ENCODE data around the gene F2RL1. TPM values are rescaled to one million over a fixed set of nuclear protein-coding genes. Genes with fewer than 3 reads are reported as not detected.

Gene F2RL1
- total RNA-seq, 1 experiment from 2014 or later, result 23.0 TPM

DNA sequence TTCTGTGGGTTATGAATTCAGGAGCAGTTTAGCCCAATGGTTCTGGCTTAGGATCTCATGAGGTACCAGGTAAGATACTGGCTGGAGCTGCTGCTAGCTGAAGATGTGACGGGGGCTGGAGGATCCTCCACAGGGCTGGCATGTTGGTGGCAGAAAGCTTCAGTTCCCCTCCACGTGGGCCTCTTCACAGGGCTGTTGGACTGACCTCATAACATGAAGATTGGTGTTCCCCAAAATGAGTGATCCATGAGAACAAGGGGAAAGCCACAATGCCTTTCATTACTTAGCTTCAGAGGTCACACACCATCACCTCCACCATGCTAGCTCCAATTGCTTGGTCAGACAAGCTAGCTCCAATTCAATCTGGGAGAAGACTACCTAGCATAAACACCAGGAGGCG, 22.5 kb downstream of the F2RL1 start:
- H3K4me1 Mint-ChIP-seq, result peaks cover 14 to 18% of the 10 kb centered on the region in 2 experiments

More for the DNA sequence above, 22.5 kb downstream of the F2RL1 start:
- Histone ChIP-seq H3K79me1 (ENCODE audit: insufficient read depth, low read depth, low read length, poor library complexity, severe bottlenecking) (no peaks in the 10 kb centered on the region), H2AFZ (ENCODE audit: low read length) (no peak overlapping the region), H3K14ac (ENCODE audit: insufficient read depth, low read length) (no peak overlapping the region), H3K9me3 (ENCODE audit: control insufficient read depth, low read depth, low read length) (no peaks in the 10 kb centered on the region), H4K5ac (ENCODE audit: insufficient read length, low read depth, low read length) (no peak overlapping the region), H2AK5ac (ENCODE audit: insufficient read length, low read length) (no peak overlapping the region), H3K27me3 (ENCODE audit: insufficient read depth, low read length) (no peaks in the 10 kb centered on the region), H3K79me2 (ENCODE audit: insufficient read depth, low read length) (no peaks in the 10 kb centered on the region), H3K4me1 (ENCODE audit: insufficient read depth, low read length) (no peaks in the 10 kb centered on the region), H4K8ac (replicated peaks; ENCODE audit: insufficient read length, low read depth, low read length) (no peak overlapping the region), H2BK120ac (ENCODE audit: low read depth, low read length, poor library complexity, severe bottlenecking) (no peak overlapping the region), H3K27ac (ENCODE audit: insufficient read length, low read depth, low read length) (no peak overlapping the region), H3K4me2 (ENCODE audit: insufficient read depth, insufficient read length, low read length) (no peak overlapping the region), H3K56ac (ENCODE audit: insufficient read length, low read depth, low read length) (no peak overlapping the region), H2BK20ac (ENCODE audit: low read depth, low read length, poor library complexity, severe bottlenecking) (no peak overlapping the region), H3K9ac (ENCODE audit: extremely low read depth, insufficient read length, low read length) (no peak overlapping the region), H3K18ac (ENCODE audit: insufficient read length, low read depth, low read length) (no peak overlapping the region), H4K91ac (ENCODE audit: insufficient read length, low read depth, low read length) (no peak overlapping the region), H2BK15ac (ENCODE audit: low read depth, low read length) (no peak overlapping the region), H3K23me2 (ENCODE audit: insufficient read length, low read depth, low read length, poor library complexity, severe bottlenecking) (no peaks in the 10 kb centered on the region), H4K20me1 (ENCODE audit: control insufficient read depth, insufficient read depth, insufficient read length) (no peaks in the 10 kb centered on the region), H3K4ac (ENCODE audit: low read depth, low read length) (no peak overlapping the region), H3T11ph (ENCODE audit: low read length) (no peak overlapping the region), H3K23ac (ENCODE audit: insufficient read length, low read depth, low read length) (no peak overlapping the region), H2BK5ac (ENCODE audit: insufficient read length, low read length) (no peak overlapping the region), H2BK12ac (ENCODE audit: insufficient read length, low read depth, low read length) (no peak overlapping the region)
- no CpG with 5 or more reads among the region's 3 CpGs for WGBS (ENCODE audit: extremely low coverage, insufficient read length, low lambda C conversion rate)
- H3K27me3 Mint-ChIP-seq (ENCODE audit: low read depth), result peaks cover 5% of the 10 kb centered on the region; the same call in 1 of the 2 replicates
- no peak overlapping the region for H3K27ac Mint-ChIP-seq
- H3K9me3 Mint-ChIP-seq, result peaks cover 9 to 12% of the 10 kb centered on the region in 2 experiments
- H3K4me3 Mint-ChIP-seq, result no peak overlapping the region
- no peak for DNase-seq
- TF ChIP-seq, protein P1, sequence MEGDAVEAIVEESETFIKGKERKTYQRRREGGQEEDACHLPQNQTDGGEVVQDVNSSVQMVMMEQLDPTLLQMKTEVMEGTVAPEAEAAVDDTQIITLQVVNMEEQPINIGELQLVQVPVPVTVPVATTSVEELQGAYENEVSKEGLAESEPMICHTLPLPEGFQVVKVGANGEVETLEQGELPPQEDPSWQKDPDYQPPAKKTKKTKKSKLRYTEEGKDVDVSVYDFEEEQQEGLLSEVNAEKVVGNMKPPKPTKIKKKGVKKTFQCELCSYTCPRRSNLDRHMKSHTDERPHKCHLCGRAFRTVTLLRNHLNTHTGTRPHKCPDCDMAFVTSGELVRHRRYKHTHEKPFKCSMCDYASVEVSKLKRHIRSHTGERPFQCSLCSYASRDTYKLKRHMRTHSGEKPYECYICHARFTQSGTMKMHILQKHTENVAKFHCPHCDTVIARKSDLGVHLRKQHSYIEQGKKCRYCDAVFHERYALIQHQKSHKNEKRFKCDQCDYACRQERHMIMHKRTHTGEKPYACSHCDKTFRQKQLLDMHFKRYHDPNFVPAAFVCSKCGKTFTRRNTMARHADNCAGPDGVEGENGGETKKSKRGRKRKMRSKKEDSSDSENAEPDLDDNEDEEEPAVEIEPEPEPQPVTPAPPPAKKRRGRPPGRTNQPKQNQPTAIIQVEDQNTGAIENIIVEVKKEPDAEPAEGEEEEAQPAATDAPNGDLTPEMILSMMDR (conservative IDR thresholded peaks at IDR 0.05), result no peak
- peaks cover 3 to 13% (median 7%) of the 10 kb centered on the region in 3 experiments; a peak in 6 of 7 replicates for H3K36me3 Mint-ChIP-seq (ENCODE audit: insufficient read depth in 1 of 3, low read depth in 3 of 3)
